Activated naive CD4-positive, alpha-beta T cell treated with Interleukin-2 at 50 U/mL for 16 hours (primary cell): ENCODE data around the gene JRKL.
"Not testable (repeated sequence)": the region's sequence is repeated elsewhere in the genome, so short reads cannot be mapped to it uniquely, and the experiment has no call there.

Experiments used
- DNase-seq: peaks from one replicate; pipeline ENCODE4 v3.0.0-alpha.2; 2020

The JRKL gene

GRCh38 chr11:96396637-96397036, 6.8 kb downstream of the JRKL start:
- no peak for DNase-seq

DNA sequence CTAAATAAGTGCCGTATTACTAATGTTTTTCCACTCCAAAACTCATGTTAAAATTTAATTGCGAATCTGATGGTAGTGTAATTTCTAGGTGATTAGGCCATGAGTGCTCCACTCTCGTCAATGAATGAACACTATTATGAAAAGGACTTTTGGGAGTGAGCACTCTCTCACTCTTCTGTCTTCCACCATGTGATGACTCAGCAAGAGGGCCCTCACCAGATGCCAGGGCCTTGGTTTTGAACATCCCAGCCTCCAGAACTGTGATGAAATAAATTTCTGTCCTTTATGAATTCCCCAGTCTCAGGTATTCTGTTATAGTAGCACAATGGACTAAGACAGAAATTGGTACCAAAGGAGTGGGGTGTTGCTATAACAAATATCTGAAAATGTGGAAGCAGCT, 8.1 kb downstream of the JRKL start:
- no peak for DNase-seq

DNA sequence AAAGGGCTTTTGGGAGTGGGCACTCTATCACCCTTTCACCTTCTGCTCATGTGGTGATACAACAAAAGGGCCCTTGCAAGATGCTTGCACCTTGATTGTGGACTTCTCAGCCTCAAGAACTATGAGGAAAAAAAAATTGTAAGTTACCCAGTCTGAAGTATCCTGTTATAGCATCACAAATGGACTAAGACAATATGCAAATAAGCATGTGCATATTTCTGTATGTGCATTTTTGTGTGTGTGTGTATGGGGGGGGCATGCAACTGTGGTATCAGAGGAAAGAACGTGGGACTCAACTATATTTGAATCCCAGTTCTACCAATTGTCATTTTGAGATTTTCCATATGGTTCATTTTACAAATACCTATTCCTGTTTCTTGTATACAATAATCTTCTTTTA, 10.9 kb downstream of the JRKL start:
- no peak for DNase-seq

- DNase-seq: not testable (repeated sequence)
Measured at GRCh38 chr11:96411412-96411811, 21.6 kb downstream of the JRKL start.

DNA sequence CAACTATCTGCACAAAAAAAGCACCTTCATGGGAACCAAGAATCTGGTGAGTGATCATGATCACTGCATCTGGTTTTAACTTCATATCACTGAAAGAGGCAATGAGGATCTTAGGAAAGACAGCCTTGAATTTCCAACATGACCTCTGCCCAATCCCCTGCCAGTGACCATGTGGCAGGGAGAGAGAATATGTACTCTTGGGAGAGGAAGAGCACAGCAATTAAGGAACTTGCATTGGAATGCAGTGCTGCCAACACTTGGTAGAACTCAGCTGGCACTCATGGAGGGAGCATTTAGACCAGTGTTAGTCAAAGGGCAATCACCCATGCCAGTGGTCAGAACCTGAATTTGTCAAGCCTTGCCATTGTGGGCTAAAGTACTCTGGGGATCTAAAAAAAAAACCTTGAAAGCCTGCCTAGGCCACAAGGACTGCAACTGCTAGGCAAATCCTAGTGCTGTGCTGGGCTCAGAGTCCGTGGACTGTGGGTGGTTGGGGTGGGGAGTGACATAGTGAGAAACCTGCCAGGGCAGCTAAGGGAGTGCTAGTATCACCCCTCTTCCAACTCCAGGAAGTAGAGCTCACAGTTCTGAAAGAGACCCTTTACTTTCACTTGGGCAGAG, 23.1 kb downstream of the JRKL start:
- no peak for DNase-seq

DNA sequence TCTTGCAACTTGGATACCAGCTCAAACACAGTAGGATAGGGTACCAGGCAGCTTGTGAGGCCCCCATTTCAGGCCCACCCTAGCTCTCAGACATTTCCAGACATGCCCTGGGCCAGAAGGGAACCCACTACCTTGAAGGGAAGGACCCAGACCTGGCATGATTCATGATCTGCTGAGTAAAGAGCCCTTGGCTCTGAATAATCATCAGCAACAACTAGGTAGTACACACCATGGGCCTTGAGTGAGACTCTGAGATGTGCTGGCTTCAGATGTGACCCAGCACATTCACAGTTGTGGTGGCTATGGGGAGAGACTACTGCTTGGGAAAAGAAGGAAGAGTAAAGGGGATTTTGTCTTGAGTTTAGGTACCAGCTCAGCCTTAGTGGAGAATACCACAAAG, 23.6 kb downstream of the JRKL start:
- no peak for DNase-seq

- no peak for DNase-seq
Measured at GRCh38 chr11:96424693-96425092, 34.9 kb downstream of the JRKL start.

DNA sequence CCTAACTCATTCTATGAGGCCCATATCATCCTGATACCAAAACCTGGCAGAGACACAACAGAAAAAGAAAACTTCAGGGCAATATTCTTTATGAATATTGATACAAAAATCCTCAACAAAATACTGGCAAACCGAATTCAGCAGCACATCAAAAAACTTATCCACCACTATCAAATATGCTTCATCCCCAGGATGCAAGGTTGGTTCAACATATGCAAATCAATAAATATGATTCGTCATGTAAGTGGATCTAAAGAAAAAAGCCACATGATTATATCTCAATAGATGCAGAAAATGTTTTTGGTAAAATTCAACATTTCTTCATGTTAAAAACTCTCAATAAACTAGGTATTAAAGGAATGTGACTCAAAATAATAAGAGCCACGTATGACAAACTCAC, 40.9 kb downstream of the JRKL start:
- no peak for DNase-seq

- DNase-seq: not testable (repeated sequence)
Measured at GRCh38 chr11:96432654-96433053, 42.8 kb downstream of the JRKL start.
